ENCODE results near the gene TNFSF8.

The TNFSF8 gene

DNA sequence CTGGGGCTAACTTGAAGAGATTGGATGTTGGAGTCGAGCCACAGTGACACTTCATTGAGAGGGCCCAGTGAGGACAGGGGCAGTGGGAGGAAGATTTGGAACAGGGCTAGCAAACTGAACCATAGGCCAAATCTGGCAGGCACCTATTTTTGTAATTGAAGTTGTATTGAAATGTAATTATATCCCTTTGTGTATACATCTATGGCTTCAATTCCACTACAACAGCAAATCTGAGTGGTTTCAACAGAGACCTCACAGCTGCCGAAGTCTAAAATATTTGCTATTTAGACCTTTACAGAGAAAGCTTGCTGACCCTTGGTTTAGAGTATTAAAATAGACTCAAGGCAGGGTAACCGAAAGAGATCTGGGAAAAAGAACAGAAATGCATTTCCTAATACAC, 4.7 kb upstream of the TNFSF8 start:
- DNase-seq, result no peak

DNA sequence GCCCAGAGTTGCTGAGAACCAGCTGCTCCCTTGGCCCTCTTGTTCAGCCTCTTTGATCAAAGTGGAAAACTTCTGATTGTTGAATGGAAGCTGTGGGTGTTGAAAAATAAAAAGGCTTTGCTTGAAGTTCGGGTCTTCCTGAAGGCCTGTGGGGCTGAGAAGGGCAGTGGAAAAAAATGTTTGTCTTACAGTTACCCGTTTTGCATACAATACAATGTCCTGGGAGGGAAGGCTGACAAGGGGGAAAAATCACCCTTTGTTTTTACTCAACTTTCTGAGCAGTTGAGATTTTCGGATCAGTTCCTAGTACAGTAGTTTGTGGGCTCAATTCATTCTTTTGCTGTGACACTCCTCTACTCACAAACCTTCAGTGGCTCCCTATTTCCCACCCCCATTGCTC, 2.1 kb upstream of the TNFSF8 start:
- DNase-seq, result no peak

GRCh38 chr9:114931407-114931806, 1.0 kb upstream of the TNFSF8 start:
- DNase-seq, result no peak

DNA sequence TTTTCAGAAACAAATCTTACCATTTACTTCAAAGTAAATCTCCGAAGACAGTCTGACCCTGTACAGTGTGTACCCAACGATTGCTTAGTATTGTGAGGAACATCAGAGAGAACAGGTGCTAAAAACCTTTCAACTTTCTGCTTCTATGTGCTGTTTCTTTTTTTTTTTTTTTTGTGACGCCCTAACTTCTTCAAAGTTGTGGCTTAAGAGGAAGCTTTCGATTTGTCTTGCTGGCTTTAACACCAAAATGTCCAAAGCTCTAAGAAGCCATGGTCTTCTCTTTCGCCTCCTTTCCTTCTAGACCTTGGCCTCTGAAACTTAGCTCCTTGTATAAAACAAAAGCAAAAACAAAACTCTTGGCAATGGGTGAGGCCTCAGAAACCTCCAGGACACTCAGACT, 1.2 kb downstream of the TNFSF8 start:
- peak in 1 of 2 donors; percentile 69 for DNase-seq

GRCh38 chr9:114928671-114929070, 1.7 kb downstream of the TNFSF8 start:
- DNase-seq, result no peak

GRCh38 chr9:114928136-114928535, 2.3 kb downstream of the TNFSF8 start:
- peak in 1 of 2 donors; percentile 30 for DNase-seq

- DNase-seq, result no peak
Measured at GRCh38 chr9:114925672-114926071, 4.7 kb downstream of the TNFSF8 start.

DNA sequence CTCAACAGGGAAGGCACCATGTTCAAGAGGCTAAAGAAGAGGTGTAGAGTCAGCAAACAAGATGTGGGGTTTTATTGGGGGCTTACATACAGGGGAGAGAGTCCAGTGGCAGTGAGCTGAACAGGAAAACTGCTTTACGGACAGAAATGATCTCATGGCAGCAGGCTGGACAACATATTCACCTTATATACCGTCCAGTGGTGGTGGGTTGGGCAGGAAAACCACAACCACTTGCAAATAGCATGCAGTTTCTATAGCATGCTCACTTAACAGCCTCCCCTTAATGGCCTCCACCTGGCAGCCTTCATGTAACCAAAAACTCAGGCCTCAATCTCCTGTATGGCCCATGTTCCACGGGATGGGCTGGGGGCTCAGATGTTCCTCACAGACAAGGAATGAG, 5.4 kb downstream of the TNFSF8 start:
- no peak for DNase-seq

GRCh38 chr9:114924327-114924726, 6.1 kb downstream of the TNFSF8 start:
- DNase-seq, result no peak

- DNase-seq, result no peak
Measured at GRCh38 chr9:114923918-114924317, 6.5 kb downstream of the TNFSF8 start.

- no peak for DNase-seq
Measured at GRCh38 chr9:114921171-114921570, 9.2 kb downstream of the TNFSF8 start.

DNA sequence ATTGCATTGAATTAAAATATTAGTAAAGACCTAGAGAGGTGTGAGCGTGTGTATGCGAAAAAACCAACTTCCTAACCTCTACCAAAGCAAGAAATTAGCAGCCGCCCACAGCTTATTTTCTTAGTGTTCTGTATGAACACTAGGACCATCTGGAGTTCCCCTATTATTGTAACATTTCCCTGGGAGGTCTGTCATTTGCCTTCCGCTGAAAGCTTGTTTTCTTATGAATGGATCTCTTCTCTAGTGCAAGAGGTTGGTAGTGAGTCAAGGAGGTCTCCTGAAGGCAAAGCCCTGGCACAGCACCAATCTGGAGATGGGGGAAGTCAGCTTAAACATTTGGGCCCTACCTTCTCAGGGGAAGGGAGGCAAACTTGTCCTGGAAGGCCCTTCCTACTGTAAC, 10.8 kb downstream of the TNFSF8 start:
- no peak for DNase-seq

DNA sequence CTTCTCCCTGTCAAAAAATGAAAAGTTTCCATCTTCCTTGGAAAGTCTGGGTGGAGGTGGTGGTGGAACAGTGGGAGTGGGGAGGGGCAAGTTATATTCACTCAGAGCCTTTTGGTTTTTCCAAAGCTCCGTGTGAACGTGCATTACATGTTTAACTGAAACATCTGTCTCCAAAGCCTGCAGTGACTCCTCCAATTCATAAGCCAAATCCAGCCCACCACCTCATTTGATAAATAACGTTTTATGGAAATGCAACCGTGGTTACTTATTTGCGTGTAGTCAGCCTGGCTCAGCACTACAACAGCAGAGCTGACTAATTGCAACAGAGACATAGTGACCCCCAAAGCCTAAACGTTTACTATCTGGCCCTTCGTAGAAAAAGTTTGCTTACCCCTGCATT, 13.9 kb downstream of the TNFSF8 start:
- DNase-seq, result no peak

- no peak for DNase-seq
Measured at GRCh38 chr9:114914139-114914538, 16.3 kb downstream of the TNFSF8 start.

- no peak for DNase-seq
Measured at GRCh38 chr9:114913656-114914055, 16.7 kb downstream of the TNFSF8 start.

DNA sequence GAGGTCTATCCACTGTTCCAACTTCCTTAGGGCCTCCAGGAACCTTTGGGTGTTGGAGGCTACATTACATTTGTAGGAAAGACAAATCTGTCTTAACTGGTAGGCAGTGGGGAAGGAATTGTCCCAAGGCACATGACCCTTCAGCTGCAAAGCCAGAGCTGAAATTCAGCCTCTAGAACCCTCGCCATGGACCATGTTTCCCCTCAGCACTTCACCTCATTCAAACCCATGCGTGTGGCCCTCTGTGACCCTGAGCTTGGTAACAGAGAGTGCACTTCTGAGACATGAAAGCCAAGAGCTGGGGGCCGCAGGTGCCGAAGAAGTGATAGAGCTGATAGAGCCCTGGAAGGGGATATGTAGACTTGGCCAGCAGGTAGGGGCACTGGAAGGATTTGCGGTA, 17.2 kb downstream of the TNFSF8 start:
- no peak for DNase-seq

- DNase-seq, result no peak
Measured at GRCh38 chr9:114911167-114911821, 19.1 kb downstream of the TNFSF8 start.

DNA sequence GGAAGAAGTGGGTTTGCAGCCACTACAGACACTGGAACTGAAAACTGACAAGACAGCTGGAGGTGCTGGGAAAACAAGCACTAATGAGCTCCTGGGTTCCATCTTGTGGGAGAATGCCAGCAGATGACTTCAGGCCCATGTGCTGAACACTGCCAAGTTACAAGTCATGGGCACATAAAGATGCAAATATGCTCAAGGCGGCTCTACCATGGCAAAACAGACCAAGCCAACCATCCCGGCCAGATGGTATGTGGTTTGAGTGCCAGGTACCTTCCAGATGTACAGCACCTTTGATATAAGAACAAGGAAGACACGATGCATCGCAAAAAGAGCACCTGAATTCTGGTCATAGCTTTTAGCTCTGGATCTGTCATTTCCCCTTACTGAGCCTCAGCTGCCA, 19.9 kb downstream of the TNFSF8 start:
- no peak for DNase-seq

- DNase-seq, result no peak
Measured at GRCh38 chr9:114909661-114910060, 20.7 kb downstream of the TNFSF8 start.

DNA sequence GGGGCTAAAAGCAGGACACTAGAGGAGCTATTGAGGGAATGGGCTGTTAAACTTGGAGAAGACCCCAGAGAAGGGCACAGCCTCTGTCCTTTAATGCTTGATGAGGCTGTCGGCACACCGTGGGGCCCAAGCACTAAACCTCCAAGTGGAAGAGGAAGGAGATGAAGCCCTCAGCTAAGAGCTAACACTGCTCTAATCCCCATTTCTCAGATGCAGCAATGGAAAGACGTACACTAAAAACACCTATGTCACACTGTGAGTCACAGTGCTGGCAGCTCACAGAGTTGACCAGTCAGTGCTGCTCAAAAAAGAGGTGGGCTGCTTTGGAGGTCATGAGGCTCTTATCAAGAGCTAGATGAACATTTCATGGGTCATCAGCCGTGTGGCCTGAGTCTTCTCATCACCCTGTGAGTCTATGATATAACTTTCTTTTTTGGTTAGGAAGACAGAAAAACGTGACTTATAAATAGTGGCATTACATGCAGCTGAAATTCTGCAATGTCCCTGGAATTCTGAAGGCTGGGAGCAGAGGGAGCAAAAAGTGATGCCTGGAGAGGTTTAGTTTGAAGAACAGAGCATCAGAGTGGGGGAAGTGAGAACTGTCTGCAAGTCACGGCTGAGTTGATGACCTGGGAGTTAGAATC, 21.5 kb downstream of the TNFSF8 start:
- no peak for DNase-seq

- peak in 1 of 2 donors; percentile 37 for DNase-seq
Measured at GRCh38 chr9:114908104-114908622, 22.2 kb downstream of the TNFSF8 start.

DNA sequence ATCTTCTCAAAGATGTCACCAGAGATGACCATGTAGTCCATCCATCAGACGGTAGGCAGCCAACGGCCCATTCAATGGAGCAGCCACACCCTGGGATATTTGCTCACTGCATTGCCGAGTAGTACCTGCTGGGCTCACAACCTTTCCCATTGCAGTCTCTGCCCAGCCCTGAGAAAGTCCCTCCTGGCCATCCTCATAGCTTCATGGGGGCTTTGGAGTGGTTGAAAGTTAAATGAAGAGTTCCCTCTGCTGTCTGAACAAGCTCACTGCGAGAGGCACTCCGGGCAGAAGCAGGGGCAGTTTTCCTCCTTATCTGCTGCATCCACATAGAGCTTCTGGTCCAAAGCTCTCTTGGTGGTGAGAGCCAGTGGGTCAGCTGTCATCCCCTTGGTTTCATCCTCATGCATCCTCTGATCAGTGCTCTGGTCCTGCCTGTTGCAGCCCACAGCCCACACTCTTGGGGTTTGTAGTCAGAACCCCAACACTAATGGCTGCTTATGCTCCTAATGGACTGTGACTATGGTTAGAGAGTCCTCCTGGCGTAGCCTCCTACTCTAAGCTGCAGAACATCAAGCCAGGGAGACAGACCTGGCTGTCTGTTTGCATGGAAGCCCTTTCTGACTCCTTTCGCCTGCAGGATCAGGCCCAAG, 23.3 kb downstream of the TNFSF8 start:
- peak; percentile 27 to 53 for DNase-seq

- DNase-seq, result no peak
Measured at GRCh38 chr9:114905170-114905940, 25.0 kb downstream of the TNFSF8 start.
